ENCODE results near the gene CRYBB2. TPM values are rescaled to one million over a fixed set of nuclear protein-coding genes. Genes with fewer than 3 reads are reported as not detected.

The CRYBB2 gene
- total and polyA plus RNA-seq, 12 donors = 0.24 to 1.9 (median 1.1) TPM; not detected in 8

- Histone ChIP-seq H3K27me3 (no peaks in the 10 kb centered on the region), H3K27ac (no peak overlapping the region), H3K9me3 (replicated peaks in 1 of 3) (no peaks in the 10 kb centered on the region), H3K4me1 (replicated peaks in 1 of 2) (no peaks in the 10 kb centered on the region), H3K36me3 (replicated peaks in 1 of 2) (no peaks in the 10 kb centered on the region), H3K4me3 (no peak overlapping the region)
- no peak for DNase-seq
- TF ChIP-seq, protein P1, sequence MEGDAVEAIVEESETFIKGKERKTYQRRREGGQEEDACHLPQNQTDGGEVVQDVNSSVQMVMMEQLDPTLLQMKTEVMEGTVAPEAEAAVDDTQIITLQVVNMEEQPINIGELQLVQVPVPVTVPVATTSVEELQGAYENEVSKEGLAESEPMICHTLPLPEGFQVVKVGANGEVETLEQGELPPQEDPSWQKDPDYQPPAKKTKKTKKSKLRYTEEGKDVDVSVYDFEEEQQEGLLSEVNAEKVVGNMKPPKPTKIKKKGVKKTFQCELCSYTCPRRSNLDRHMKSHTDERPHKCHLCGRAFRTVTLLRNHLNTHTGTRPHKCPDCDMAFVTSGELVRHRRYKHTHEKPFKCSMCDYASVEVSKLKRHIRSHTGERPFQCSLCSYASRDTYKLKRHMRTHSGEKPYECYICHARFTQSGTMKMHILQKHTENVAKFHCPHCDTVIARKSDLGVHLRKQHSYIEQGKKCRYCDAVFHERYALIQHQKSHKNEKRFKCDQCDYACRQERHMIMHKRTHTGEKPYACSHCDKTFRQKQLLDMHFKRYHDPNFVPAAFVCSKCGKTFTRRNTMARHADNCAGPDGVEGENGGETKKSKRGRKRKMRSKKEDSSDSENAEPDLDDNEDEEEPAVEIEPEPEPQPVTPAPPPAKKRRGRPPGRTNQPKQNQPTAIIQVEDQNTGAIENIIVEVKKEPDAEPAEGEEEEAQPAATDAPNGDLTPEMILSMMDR (IDR thresholded peaks at IDR 0.05) = no peak
- TF ChIP-seq POLR2A (IDR thresholded peaks at IDR 0.05) = no peak
- intact Hi-C loops (cut with DNase I) = no loop called here
- WGBS, 4 donors = 50 to 73% (median 63%) methylated on average over 4 of the region's 4 CpGs
Observed at GRCh38 chr22:25193130-25193529, 26.3 kb upstream of the CRYBB2 start.

GRCh38 chr22:25193548-25193947 lies 25.9 kb upstream of the CRYBB2 start:
- H3K36me3 ChIP-seq (replicated peaks in 1 of 2) = no peaks in the 10 kb centered on the region
- no peak for DNase-seq
- no peak overlapping the region for H3K4me3 ChIP-seq
- no peak overlapping the region for H3K27ac ChIP-seq
- no peaks in the 10 kb centered on the region for H3K4me1 ChIP-seq (replicated peaks in 1 of 2)
- TF ChIP-seq, protein P1 (IDR thresholded peaks at IDR 0.05) = no peak
- TF ChIP-seq POLR2A (IDR thresholded peaks at IDR 0.05) = no peak
- H3K27me3 ChIP-seq = no peaks in the 10 kb centered on the region
- intact Hi-C loops (cut with DNase I) = no loop called here
- no peaks in the 10 kb centered on the region for H3K9me3 ChIP-seq (replicated peaks in 1 of 3)
- 63 to 84% (median 68%) methylated on average over 3 of the region's 3 CpGs for WGBS, 4 donors

GRCh38 chr22:25196326-25196725 lies 23.1 kb upstream of the CRYBB2 start:
- intact Hi-C loops (cut with DNase I) = no loop called here
- no peak for TF ChIP-seq POLR2A (IDR thresholded peaks at IDR 0.05)
- TF ChIP-seq, protein P1 (IDR thresholded peaks at IDR 0.05) = no peak
- no peak for DNase-seq
- Histone ChIP-seq H3K4me1 (replicated peaks in 1 of 2) (no peaks in the 10 kb centered on the region), H3K27ac (no peak overlapping the region), H3K36me3 (replicated peaks in 1 of 2) (no peaks in the 10 kb centered on the region), H3K4me3 (no peak overlapping the region), H3K9me3 (replicated peaks in 1 of 3) (no peaks in the 10 kb centered on the region), H3K27me3 (no peaks in the 10 kb centered on the region)
- WGBS, 4 donors = 85 to 94% (median 89%) methylated on average over 5 of the region's 5 CpGs

DNA sequence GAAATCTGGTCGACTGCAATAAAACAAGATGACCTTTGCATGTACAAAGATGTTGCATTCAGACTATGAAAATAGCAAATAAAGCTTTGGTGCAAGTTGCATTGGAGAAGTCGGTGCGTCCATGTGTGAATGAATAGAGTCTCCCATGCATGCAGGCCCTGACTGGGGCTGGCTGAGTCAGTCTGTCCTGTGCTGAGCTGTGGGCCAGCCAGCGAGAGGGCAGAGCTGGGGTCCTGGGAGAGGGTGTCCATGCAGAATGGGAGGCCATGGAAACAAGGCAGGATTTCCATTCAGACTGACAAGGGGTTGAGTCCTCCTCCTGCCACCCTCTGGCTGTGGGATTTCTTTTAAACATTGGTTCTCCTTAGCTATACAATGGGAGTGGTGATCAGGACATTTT lies 22.1 kb upstream of the CRYBB2 start:
- H3K4me3 ChIP-seq = no peak overlapping the region
- no peaks in the 10 kb centered on the region for H3K27me3 ChIP-seq
- 79 to 94% (median 92%) methylated on average over 4 of the region's 4 CpGs for WGBS, 4 donors
- H3K36me3 ChIP-seq (replicated peaks in 1 of 2) = no peaks in the 10 kb centered on the region
- intact Hi-C loops (cut with DNase I) = no loop called here
- TF ChIP-seq, protein P1 (IDR thresholded peaks at IDR 0.05) = no peak
- no peak for TF ChIP-seq POLR2A (IDR thresholded peaks at IDR 0.05)
- no peak overlapping the region for H3K27ac ChIP-seq
- no peaks in the 10 kb centered on the region for H3K4me1 ChIP-seq (replicated peaks in 1 of 2)
- DNase-seq = no peak
- no peaks in the 10 kb centered on the region for H3K9me3 ChIP-seq (replicated peaks in 1 of 3)
